ENCODE results near the gene RFC5. TPM values are rescaled to one million over a fixed set of nuclear protein-coding genes. Genes with fewer than 3 reads are reported as not detected.

RFC5 gene
- total RNA-seq, 1 experiment from 2014 or later = 34.7 TPM

GRCh38 chr12:118060301-118061010, 44.0 kb downstream of the RFC5 start:
- Histone ChIP-seq H3K79me2 (ENCODE audit: low read depth) (peaks cover 45% of the 10 kb centered on the region), H2AFZ (peak overlapping the region; percentile 77), H3K36me3 (ENCODE audit: low read depth) (no peaks in the 10 kb centered on the region), H3K9me3 (ENCODE audit: insufficient read depth, low read depth) (no peaks in the 10 kb centered on the region), H3K27me3 (ENCODE audit: insufficient read depth, low read depth) (no peaks in the 10 kb centered on the region), H3K4me2 (peak overlapping the region; percentile 92), H3K9me2 (ENCODE audit: insufficient read depth) (no peaks in the 10 kb centered on the region), H3F3A (ENCODE audit: insufficient read depth, low read depth) (peaks cover 39% of the 10 kb centered on the region), H3K4me3 (peak overlapping the region; percentile 78), H4K20me1 (ENCODE audit: insufficient read depth) (no peaks in the 10 kb centered on the region), H3K4me1 (replicated peaks; ENCODE audit: insufficient read depth) (peaks cover 34% of the 10 kb centered on the region), H3K27ac (peak overlapping the region; percentile 71)
- TF ChIP-seq EZH2 (IDR thresholded peaks at IDR 0.05; ENCODE audit: low read depth) = no peak
- TF ChIP-seq CTCF (conservative IDR thresholded peaks at IDR 0.05) = no peak
- ChIA-PET POLR2A (ENCODE audit: unreplicated experiment) (interaction anchor here (0.6 kb wide), 1 partner anchor 49 kb away, joined by 3 read pairs; no protein-coding TSS in a partner anchor), CTCF (interaction anchor here (0.5 to 0.7 kb wide), 3 partner anchors 26 to 204 kb away, joined by 3 read pairs; no protein-coding TSS in a partner anchor)
- no TSS peak for BruUV-seq (replicated peaks)
- peak in 1 of 2 experiments; percentile 55 for DNase-seq
- intact Hi-C loops (cut with micrococcal nuclease; ENCODE audit: unreplicated experiment) = loop anchor here (1.0 to 2.0 kb wide), 2 partner anchors 8 to 92 kb away; partner anchors contain the start of gene KSR2

- Histone ChIP-seq H3K9me2 (ENCODE audit: insufficient read depth) (no peaks in the 10 kb centered on the region), H3K9me3 (ENCODE audit: insufficient read depth, low read depth) (no peaks in the 10 kb centered on the region), H3K4me1 (replicated peaks; ENCODE audit: insufficient read depth) (peaks cover 34% of the 10 kb centered on the region), H3K79me2 (ENCODE audit: low read depth) (peaks cover 45% of the 10 kb centered on the region), H2AFZ (peak within 1 kb of the TSS; percentile 89), H3K27me3 (ENCODE audit: insufficient read depth, low read depth) (no peaks in the 10 kb centered on the region), H3K4me2 (peak within 1 kb of the TSS; percentile 98), H3K4me3 (peak within 1 kb of the TSS; percentile 79), H4K20me1 (ENCODE audit: insufficient read depth) (no peaks in the 10 kb centered on the region), H3K27ac (peak within 1 kb of the TSS; percentile 94), H3F3A (ENCODE audit: insufficient read depth, low read depth) (peaks cover 31% of the 10 kb centered on the region), H3K36me3 (ENCODE audit: low read depth) (no peaks in the 10 kb centered on the region)
- peak in 1 of 2 experiments; percentile 55 for DNase-seq
- intact Hi-C loops (cut with micrococcal nuclease; ENCODE audit: unreplicated experiment) = loop anchor here (1.0 to 2.0 kb wide), 2 partner anchors 9 to 92 kb away; partner anchors contain the start of gene KSR2
- POLR2A ChIA-PET (ENCODE audit: unreplicated experiment) = interaction anchor here (0.7 kb wide), 1 partner anchor 92 kb away, joined by 4 read pairs; the partner anchor contains the start of gene KSR2
- CTCF ChIA-PET = interaction anchor here (0.6 to 0.7 kb wide), 6 partner anchors 27 to 1892 kb away, joined by 3 to 16 read pairs (median 6); no protein-coding TSS in a partner anchor
- no peak for TF ChIP-seq CTCF (conservative IDR thresholded peaks at IDR 0.05)
- no peak for TF ChIP-seq EZH2 (IDR thresholded peaks at IDR 0.05; ENCODE audit: low read depth)
- no TSS peak for BruUV-seq (replicated peaks)
These were observed 44.7 kb downstream of the RFC5 start, which contains the start of gene WSB2 for GRCh38 chr12:118061011-118061872. Gene WSB2 (minus strand): TSS chr12:118061179. CDS start chr12:118061048, 131 bp downstream.
